Activated effector memory CD4-positive, alpha-beta T cell treated with Interleukin-2 at 50 U/mL for 16 hours (primary cell): ENCODE measurements around the gene IL17RD.
A peak's percentile ranks its signal among the peaks of the same experiment; 100 is the strongest.

ENCODE experiments used
- DNase-seq: peaks from one replicate; pipeline ENCODE4 v3.0.0-alpha.2; 2020

The IL17RD gene

DNA sequence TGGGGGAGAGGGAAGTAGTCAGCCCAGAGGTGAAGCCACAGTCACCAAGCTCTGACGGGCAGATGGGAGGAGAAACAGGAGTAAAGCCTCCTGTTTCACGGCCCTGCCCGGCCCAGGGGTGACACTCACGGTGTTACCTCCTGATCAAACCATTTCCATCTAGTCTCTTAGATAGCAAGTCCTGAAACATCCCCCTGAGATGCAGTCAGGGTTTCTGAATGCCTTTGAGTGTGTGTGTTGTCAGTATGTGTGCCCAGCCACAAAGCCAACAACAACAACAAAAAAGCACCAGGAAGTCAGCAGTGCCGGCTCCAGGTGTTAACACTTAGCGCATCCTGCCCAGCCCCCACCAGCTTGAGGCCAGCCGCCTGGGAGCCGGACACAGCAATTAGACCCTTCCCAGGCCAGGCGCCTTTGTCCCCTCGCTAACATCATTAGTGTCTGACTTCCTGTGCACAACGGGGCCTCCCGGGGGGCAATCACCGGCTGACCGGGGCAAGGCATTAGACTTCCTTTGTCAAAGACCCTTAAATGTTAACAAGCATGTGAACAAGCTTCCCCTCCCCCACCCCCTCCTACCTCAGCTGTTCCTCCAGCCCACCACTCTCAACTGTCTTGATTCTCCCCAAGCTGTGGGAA, 34.5 kb downstream of the IL17RD start:
- no peak for DNase-seq

DNA sequence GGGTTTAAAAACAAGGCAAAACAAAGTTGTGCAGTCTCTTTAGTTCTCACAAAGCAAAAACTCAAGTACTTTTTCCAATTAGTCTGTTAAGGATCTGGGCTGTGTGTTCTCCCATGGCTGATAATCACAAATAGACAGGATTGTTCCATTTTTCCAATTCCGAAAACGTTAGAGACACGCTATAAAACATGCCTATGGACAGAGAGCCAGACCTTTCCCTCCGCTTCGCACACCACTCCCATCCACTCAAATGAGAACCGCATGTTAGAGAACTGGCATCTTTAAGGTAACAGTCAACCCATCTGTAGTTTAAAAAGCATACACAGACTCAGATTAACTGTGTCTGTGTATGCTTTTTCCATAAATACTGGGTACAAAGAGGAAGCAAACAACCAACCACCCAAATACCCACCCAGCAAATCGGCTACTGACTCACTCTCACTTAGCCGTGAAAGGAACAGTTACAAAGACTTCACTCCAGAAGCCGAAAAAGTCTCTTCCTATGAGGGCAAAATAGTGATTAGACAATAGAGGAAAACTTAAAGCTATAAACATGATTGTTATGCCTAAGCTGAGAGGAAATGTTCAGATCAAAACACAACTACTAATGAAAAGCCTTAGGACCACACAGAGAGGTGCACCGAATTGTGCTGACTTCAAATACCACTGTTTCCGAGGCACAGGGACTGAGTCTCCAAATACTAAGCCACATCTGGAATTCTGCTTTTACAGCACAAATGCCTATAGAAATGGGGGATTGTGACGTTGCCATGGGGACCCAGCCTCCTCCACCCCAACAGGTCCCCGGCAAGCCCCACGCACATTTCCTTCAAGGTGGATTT, 36.1 kb downstream of the IL17RD start:
- no peak for DNase-seq

DNA sequence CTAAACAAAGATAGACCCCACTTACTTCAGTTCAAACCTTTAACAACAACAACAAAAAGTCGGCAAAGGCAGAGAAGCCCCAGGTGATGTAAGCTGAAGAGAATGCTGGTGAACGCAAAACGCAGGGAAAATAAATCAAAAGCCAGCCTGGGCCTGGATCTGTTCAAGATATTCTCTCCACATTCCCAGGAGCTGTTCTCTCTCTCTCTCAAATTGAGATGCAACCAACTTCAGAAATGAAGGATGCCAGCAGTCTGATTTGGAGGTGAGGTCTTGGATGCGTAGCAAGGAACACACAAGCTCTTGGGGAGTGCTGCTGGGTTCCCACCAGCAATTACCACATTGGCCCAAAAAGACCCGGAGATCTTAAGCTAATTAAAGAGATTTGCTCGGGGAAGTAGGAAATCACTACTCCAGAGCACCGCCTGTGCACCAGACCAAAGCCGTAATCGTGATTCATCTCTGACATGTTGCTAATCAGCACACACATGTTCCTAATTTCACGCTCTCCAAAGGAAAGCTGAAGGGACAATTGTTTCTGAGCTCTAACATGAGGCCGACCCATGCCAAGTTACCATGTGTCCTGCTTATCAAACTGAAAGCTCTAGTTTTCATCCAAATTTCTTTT, 37.1 kb downstream of the IL17RD start:
- DNase-seq = no peak

DNA sequence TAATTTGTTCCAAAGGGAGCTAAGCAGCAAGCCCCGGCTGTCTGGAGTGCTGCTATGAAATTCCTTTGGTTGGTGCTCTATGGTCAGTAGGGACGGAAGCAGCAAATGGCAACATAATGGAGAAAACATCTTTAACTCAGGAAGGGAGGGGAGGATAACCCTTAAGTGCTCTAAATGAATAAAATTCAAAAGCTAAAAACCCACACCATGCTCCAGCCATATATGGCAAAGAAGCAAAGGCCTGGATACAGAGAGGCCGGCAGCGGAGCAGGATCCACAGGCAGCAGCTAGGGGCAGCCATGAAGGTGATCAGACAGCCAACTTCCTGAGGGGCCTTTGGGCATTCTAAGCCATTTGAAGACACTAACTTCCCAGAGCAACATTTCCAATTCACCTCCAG, 38.9 kb downstream of the IL17RD start:
- no peak for DNase-seq

DNA sequence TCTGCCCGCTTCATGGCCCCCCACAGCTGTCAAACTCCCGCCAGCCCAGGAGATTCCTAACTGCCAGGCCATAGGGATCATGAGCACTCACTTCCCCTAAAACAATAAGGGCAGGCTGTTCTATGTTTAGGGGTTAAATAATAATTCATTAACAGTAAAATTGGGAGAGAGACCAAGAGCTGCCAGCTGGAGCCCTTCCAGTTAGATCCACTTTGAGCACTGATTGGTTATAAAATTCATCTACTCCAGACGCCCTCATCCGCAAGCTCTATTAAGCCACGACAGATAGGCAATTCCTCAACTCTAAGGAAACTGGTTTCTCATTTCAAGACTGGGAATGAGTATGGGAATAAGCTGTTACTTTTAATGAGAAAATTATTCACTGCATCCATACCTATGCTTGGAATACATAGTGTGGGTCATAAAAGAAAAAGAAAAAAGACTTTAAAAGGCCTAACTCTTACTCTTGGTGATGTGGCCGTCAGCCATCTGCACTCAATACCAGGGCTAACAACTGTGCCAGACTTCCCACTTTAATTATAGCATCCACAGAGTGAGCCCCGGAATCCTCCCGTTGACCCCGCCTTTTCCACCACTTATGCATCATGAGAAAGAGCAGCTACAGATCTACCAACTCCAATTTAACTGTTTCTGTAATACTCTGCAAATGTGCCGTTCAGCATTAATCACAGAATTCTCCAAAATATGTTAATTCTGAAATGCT, 44.5 kb downstream of the IL17RD start:
- no peak for DNase-seq

DNA sequence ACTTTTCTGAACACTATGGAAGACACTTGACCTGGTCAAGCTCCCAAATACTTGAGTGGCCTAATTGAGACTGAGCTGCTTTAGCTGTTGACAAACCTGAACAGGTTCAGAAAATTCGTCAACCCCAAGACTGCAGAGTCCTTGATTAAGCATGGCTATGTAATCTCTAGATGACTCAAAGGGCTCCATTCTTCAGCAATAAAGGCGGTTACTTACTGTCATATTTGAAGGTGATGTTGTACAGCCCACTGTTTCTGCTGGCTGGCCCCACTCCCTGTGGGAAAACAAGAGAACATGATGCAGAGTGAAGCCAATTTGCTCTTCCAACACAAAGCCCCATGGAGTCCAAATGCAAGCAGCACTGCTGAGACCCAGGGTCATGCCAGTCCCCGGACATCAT, 45.1 kb downstream of the IL17RD start:
- DNase-seq = no peak

DNA sequence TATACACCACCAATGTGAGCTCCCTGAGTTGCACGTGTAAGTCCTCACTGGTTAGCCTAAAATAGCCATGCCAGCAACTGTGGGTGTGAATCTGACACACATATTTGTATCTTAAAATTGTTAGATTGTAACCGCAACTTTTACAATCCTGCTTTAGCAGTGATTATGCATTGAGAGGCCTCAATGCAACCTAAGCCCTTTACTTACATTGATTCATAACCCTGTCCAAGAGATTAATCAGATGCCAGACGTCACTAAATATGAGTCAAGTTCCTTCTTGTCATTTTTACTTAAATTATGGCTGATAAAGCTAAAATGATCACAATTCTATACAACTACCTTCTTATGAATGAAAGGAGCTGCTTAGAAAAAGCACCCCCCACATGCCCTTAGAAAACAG, 46.9 kb downstream of the IL17RD start:
- DNase-seq = no peak

DNA sequence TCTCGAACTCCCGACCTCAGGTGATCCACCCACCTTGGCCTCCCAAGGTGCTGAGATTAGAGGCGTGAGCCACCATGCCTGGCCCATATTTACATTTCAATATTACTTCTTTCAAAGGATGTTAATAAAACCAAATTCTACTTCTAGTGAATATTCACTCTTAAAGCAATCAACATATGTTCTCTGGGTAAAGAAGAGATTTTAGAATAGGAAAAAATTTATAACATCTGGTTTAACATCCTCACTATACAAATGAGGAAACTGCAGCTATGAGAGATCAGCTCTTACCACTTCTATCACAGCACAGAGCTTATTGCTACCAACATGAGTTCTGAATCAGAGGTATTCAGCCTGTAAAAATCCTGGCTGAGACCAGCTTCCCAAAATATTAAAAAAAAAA, 48.7 kb downstream of the IL17RD start:
- DNase-seq = no peak

DNA sequence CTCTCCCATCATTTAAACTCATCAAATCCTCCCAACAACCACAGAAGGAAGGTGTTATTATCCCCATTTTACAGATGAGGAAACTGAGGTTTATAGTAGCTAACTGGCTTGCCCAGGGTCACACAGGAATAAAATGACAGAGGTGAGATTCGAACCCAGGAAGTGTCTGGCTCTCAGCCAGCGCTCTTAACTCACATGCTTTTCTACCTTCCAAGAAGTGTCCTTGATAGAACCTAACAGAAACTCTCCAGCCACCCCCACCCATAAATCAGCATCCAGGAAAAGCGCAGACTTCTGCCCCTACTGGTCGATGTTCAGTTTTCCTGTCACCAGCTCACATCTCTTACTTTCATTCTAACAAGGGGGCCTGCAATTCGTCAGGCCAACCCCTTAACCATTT, 52.9 kb downstream of the IL17RD start:
- no peak for DNase-seq

DNA sequence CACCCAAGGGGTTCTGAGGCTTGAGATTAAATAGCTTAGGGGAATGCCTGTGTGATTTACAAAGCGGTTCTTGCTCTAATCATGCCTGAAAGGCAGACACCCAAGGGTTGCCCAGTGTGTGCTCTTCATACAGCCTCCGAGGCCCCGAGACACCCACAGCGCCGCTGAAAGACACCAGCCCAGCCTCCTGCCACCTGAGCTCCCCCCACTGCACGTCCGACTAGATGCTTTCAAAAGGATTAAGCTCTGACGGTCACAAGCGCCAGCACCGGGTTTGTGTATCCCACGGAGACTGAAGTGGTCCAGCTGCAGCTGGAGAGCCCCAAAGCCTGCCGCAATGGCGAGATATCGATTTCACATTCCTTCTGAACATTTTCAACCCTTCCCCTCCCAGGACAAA, 54.4 kb downstream of the IL17RD start:
- no peak for DNase-seq

DNA sequence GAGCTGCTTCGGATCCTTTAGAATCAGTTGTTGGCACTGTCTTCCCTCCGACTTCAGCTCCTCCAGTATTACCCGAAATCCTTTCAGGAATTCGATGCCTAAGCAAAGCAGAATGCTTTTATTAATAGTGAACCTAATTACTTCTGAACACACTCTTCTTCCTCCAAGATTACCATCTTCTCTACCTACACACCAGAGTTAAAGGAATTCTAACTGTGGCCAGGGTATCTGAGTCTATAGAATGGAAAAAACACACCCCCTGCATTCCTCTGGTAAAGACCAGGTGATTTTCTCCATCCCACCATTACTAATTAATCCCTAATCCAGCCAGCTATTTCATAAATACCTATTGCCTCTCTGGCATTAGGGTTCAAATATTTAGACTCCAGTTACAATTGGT, 54.9 kb downstream of the IL17RD start:
- DNase-seq = no peak

DNA sequence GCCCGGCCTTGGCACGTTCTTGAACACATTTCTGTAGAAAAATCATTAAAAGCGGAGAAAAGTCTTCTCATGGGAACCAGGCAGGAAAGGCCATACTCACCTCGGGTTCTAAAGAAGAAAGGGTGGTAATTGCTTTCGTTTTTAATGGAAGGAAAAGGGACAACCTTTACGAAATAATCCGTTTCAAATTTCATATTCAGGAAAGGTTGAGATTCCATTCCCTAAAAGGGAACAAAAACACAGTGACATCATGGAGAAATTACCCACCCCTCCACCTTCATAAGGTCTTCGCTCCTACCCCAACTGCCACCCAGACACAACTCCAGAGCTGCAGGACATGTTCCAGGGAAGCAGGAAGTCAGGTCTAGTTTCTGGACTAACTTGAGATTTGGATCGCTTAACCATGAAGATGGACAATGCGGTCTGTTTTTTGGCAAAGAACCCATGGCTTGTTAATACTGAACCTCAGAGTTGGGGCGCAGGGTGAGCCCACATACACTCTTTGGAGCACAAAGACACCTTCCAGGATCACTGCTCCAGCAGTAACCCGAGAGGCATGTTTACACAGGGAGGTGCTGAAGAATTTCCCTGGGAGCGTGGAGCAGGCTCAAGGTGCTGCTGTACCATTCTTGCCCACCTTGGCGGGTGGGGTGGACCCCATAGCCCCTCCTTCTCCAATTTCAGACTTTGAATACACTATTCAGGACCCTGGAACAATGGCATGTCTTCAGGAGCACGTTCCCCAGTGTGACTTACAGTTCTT, 55.5 kb downstream of the IL17RD start:
- DNase-seq = no peak

DNA sequence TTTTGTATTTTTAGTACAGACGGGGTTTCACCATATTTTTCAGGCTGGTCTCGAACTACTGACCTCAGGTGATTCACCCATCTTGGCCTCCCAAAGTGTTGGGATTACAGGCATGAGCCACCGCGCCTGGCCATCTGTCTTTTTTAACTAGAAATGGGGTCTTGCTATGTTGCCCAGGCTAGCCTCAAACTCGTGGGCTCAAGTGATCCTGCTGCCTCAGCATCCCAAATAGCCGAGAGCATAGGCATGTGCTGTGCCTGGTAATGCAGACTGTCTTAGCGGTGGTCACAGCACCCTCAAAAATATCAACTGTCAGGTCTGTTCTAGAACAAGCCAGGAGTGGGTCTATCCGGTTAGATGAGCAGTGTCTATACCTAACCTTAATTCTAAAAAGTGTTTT, 56.5 kb downstream of the IL17RD start:
- no peak for DNase-seq

DNA sequence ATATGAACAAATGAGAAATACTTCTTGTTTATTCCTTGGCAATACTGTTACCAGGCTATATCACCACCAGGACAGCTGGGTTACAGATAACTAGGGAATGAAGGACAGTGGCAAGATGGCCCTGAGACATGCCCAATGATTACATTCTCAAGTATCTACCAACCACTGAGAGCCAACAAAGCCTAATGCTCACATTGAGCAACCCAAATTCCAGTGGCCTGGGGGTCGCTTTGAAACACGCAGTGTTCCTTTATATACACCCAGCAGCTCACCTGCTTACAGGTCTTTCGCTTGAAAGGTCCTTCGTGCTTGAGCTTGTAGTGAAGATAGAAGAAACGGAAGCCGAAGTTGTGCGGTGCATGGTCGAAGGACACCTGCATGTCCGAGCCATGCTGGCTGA, 59.6 kb downstream of the IL17RD start:
- DNase-seq = no peak

DNA sequence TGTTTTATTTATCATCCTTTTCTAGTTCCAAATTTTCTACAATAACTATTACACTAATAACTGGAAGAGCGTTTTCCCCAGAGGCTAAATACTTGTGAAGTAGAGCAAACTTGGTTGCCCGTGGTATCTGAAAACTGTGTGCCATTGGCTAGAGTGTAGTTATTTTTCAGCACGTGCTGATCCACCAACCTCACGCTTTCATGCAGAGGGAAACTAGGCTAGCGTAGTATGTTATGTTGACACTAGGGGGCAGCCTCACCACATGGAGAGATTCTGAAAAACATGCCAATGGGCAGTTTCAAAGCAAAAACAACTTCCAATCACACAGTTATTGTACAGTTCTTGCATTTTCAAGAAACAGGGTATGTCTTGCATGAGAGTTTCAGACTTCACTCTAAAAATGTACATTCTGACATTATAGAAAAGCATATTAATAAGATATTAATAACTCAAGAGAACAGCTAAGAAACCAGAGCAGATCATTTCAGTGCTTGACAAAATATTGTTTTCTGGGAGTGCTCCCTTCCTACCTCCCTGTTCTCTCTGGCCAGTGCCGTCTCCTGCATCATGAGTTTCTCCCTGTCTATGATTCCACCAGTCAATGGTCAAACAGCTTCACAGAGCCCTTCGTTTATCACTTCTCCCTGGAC, 65.0 kb downstream of the IL17RD start:
- peak; percentile 19 for DNase-seq

DNA sequence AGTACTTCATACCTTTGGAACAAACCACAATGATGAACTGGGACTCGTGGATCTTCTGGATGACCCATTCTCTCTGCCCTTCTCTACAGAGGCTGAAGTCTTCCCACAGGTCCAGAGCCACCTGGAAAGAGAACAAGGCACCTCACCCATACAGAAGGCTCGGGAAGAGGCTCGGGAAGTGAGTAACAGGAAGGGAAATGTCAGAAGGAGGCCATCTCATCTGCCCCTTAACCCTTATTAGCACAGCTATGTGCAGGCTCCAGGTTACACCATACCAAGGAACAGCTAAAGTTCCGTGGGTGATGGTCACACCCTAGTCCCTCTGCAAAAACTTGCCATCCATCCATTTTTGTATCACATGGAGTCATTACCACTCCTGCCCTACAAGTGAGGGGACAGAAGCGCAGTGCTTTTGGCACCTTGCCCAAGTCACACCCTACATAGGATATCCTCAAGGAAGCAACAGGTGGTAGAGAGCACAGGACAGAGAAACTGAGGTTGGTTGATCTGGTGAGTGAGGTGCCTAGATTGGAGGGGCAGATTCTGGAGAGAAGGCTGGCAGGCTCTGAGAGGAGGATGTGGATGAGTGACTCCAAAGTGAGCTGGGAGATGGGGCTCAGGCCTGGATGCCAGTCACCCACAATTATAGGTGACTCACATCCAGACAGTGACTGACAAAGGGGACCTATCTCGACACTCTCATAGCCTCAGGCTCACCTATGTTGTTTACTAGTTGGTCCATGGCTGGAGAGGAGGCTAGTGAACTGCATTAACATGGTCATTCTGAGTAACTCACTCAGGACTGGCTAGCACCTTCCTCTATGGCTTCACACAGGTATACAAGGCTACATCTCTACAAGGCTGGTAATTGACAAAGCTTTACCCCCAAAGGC, 66.5 kb downstream of the IL17RD start:
- no peak for DNase-seq

DNA sequence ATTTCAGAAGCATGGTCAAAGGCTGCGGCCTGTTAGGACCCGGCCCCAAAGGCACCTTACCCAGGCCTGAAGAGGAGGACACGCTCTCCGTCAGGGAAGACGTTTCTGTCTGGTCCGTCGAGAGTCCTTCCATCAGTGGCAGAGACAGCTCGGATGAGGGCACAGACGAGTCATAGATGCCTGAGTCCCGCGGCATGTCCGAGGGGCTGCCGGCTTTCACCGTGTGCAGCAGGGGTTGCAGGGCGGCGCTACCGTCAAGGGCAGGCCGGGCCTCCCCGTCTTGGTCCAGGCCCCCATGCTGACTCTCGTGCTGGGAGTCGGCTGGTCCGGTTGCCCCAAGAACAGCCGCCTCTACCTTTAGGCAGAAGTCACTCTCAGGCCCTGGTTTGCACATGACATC, 67.6 kb downstream of the IL17RD start:
- no peak for DNase-seq

DNA sequence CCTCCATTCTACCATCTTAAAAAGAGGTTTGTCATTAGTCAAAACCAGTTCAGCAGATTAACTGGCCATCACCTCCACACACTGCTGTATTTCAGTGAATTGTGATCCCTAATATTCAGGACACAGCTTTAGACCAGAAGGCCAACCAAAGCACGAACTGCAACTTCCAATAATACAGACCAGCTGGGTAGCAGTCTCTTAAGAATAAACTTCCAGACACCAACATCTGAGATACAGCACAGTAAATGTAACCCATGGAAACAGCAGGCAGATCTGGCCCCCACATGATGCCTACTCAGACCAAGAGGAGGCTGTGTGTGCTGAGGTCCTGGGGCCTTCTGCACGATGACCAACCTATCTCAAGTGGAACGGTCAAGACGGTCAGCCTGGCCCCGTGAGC, 69.8 kb downstream of the IL17RD start:
- no peak for DNase-seq

DNA sequence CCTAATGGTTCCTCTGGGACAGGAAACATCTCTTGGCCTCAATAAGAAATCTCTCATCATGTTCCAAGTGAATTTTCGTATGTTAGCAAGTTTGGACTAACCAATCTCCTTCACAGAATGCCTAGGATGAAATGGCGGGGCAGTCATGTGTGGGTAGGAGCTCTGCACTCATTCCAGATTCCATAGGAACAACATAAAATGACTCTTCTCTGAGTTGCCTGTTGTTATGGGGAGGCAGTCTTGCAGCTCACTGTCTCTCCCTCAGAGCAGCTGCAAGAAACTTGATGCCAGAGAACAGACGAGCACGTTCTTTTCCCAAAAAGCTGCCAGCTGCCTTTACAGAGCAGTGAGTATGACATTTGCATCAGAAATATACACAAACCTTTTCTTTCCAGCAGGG, 70.6 kb downstream of the IL17RD start:
- DNase-seq = no peak

DNA sequence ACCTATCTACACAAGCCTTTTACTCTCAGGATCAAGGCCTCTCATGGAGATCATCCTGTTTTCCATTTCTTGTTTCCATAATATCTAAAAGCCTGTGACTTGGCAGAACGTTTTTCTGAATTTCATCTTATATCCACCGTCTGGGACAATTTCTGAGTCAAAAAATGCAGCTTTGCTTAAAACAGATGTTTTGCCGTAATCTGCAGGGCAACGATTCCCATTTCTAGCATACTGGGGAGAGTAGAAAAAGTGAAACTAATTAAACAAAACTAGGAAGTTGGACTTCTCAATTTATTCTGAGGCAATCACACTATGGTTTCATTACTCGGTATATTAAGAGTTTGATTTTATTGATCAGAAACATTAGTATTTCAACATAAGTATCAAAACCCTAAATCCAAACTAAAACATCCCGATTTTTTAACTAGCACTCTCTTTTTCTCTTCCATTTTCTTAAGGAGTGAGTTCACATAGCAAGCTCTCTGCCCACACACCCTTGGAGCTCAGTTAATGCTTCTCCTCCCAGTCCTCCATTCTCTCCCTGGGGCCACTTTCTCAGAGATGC, 71.1 kb downstream of the IL17RD start:
- no peak for DNase-seq

DNA sequence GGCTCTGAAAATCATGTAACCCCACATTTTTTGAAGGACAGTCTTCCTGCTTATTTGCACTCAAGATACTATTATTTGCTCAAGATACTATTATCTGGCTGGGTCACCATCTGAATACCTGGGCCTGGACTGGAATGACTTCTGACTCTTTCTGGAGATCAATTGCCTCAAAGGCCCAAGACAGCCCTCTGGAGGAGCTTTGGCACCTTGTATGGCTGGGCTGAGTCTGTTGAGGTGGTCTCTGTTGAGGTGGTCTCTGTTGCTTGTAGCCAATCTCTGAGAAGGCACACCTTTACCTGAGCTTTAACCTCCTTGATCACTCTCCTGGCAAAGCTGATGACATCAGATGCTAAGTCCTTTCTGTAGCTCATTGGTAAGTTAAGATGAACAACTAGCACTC, 71.7 kb downstream of the IL17RD start:
- no peak for DNase-seq
